ENCODE measurements around the gene P2RY6.

The P2RY6 gene

GRCh38 chr11:73291196-73291595 is 19.1 kb downstream of the P2RY6 start:
- Histone ChIP-seq H3K4me2 (ENCODE audit: low read depth, low read length, poor library complexity, severe bottlenecking) (no peak overlapping the region), H3K9me2 (replicated peaks; ENCODE audit: low read depth, low read length) (no peaks in the 10 kb centered on the region), H2AFZ (ENCODE audit: low read length) (no peak overlapping the region), H3K79me2 (ENCODE audit: insufficient read depth, low read length) (no peaks in the 10 kb centered on the region), H3K27me3 (ENCODE audit: insufficient read depth, low read length, poor library complexity, severe bottlenecking) (no peaks in the 10 kb centered on the region), H3K9ac (ENCODE audit: low read depth, low read length, poor library complexity, severe bottlenecking) (no peak overlapping the region), H3K4me3 (ENCODE audit: low read length, poor library complexity, severe bottlenecking) (no peak overlapping the region), H3K9me3 (ENCODE audit: insufficient read depth, low read depth, low read length) (no peaks in the 10 kb centered on the region), H4K20me1 (ENCODE audit: insufficient read depth, low read length, poor library complexity, severe bottlenecking) (no peaks in the 10 kb centered on the region), H3K4me1 (ENCODE audit: insufficient read depth, low read length, poor library complexity, severe bottlenecking) (peaks cover 17% of the 10 kb centered on the region), H3K36me3 (ENCODE audit: insufficient read depth, low read length) (no peaks in the 10 kb centered on the region), H3F3A (ENCODE audit: low read depth) (no peaks in the 10 kb centered on the region)
- TF ChIP-seq EZH2phosphoT487 (IDR thresholded peaks at IDR 0.05; ENCODE audit: borderline replicate concordance), result no peak
- TF ChIP-seq, protein P1, sequence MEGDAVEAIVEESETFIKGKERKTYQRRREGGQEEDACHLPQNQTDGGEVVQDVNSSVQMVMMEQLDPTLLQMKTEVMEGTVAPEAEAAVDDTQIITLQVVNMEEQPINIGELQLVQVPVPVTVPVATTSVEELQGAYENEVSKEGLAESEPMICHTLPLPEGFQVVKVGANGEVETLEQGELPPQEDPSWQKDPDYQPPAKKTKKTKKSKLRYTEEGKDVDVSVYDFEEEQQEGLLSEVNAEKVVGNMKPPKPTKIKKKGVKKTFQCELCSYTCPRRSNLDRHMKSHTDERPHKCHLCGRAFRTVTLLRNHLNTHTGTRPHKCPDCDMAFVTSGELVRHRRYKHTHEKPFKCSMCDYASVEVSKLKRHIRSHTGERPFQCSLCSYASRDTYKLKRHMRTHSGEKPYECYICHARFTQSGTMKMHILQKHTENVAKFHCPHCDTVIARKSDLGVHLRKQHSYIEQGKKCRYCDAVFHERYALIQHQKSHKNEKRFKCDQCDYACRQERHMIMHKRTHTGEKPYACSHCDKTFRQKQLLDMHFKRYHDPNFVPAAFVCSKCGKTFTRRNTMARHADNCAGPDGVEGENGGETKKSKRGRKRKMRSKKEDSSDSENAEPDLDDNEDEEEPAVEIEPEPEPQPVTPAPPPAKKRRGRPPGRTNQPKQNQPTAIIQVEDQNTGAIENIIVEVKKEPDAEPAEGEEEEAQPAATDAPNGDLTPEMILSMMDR (conservative IDR thresholded peaks at IDR 0.05; ENCODE audit: low read length), result no peak

DNA sequence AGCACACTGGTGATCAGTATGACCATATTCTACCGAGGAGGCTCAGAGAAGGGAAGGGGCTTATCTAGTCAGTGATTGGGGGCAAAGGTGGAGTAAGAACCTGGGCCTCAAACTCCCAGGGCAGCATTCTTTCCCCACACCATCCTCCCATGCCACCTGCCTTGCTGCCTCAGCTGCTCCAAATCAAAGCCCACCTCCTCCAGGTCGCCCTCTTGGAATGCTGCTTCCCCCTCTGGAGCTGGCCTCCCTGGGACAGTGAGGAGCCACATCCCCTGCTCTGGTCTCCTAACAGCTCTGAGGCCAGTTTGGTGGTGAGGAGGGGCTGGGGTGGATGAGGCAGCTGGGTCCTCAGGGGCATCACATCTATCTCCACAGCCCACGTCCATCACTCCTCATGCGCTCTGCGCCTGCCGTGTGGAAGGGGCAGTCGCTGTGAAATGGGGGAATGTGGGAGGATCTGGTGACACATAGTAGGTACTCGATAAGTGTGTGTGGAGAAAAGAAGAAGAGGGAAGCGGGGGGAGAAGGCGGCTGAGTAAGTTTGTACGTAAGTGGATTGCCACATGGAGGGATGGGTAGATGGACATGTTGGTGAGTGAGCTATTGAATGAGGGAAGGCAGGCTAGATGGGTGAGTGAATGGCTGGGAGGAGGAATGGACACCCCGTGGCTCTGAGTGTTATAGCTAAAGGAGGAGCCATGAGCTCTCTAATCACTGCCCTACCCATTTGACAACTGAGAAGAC is 19.8 kb downstream of the P2RY6 start:
- H3K9ac ChIP-seq (ENCODE audit: low read depth, low read length, poor library complexity, severe bottlenecking), result no peak overlapping the region
- no peaks in the 10 kb centered on the region for H3K9me2 ChIP-seq (replicated peaks; ENCODE audit: low read depth, low read length)
- no peak overlapping the region for H3K4me3 ChIP-seq (ENCODE audit: low read length, poor library complexity, severe bottlenecking)
- no peaks in the 10 kb centered on the region for H3K27me3 ChIP-seq (ENCODE audit: insufficient read depth, low read length, poor library complexity, severe bottlenecking)
- H3K4me2 ChIP-seq (ENCODE audit: low read depth, low read length, poor library complexity, severe bottlenecking), result no peak overlapping the region
- H3K79me2 ChIP-seq (ENCODE audit: insufficient read depth, low read length), result no peaks in the 10 kb centered on the region
- no peaks in the 10 kb centered on the region for H3K36me3 ChIP-seq (ENCODE audit: insufficient read depth, low read length)
- no peaks in the 10 kb centered on the region for H4K20me1 ChIP-seq (ENCODE audit: insufficient read depth, low read length, poor library complexity, severe bottlenecking)
- no peaks in the 10 kb centered on the region for H3F3A ChIP-seq (ENCODE audit: low read depth)
- H3K4me1 ChIP-seq (ENCODE audit: insufficient read depth, low read length, poor library complexity, severe bottlenecking), result peaks cover 17% of the 10 kb centered on the region
- H3K9me3 ChIP-seq (ENCODE audit: insufficient read depth, low read depth, low read length), result no peaks in the 10 kb centered on the region
- H2AFZ ChIP-seq (ENCODE audit: low read length), result no peak overlapping the region
- TF ChIP-seq EZH2phosphoT487 (IDR thresholded peaks at IDR 0.05; ENCODE audit: borderline replicate concordance), result no peak
- TF ChIP-seq, protein P1 (conservative IDR thresholded peaks at IDR 0.05; ENCODE audit: low read length), result no peak

- H3K9me3 ChIP-seq (ENCODE audit: insufficient read depth, low read depth, low read length), result no peaks in the 10 kb centered on the region
- H3K9ac ChIP-seq (ENCODE audit: low read depth, low read length, poor library complexity, severe bottlenecking), result no peak overlapping the region
- peaks cover 17% of the 10 kb centered on the region for H3K4me1 ChIP-seq (ENCODE audit: insufficient read depth, low read length, poor library complexity, severe bottlenecking)
- H3F3A ChIP-seq (ENCODE audit: low read depth), result no peaks in the 10 kb centered on the region
- no peaks in the 10 kb centered on the region for H4K20me1 ChIP-seq (ENCODE audit: insufficient read depth, low read length, poor library complexity, severe bottlenecking)
- H2AFZ ChIP-seq (ENCODE audit: low read length), result no peak overlapping the region
- H3K4me2 ChIP-seq (ENCODE audit: low read depth, low read length, poor library complexity, severe bottlenecking), result no peak overlapping the region
- no peak for TF ChIP-seq EZH2phosphoT487 (IDR thresholded peaks at IDR 0.05; ENCODE audit: borderline replicate concordance)
- TF ChIP-seq, protein P1 (conservative IDR thresholded peaks at IDR 0.05; ENCODE audit: low read length), result no peak
- H3K36me3 ChIP-seq (ENCODE audit: insufficient read depth, low read length), result no peaks in the 10 kb centered on the region
- H3K4me3 ChIP-seq (ENCODE audit: low read length, poor library complexity, severe bottlenecking), result no peak overlapping the region
- H3K27me3 ChIP-seq (ENCODE audit: insufficient read depth, low read length, poor library complexity, severe bottlenecking), result no peaks in the 10 kb centered on the region
- no peaks in the 10 kb centered on the region for H3K9me2 ChIP-seq (replicated peaks; ENCODE audit: low read depth, low read length)
- no peaks in the 10 kb centered on the region for H3K79me2 ChIP-seq (ENCODE audit: insufficient read depth, low read length)
Observed at GRCh38 chr11:73292525-73292894, 20.4 kb downstream of the P2RY6 start.
